ENCODE results near the gene MRGPRF.
"Not testable (repeated sequence)": the region's sequence is repeated elsewhere in the genome, so short reads cannot be mapped to it uniquely, and the experiment has no call there.

Gene MRGPRF

GRCh38 chr11:69002110-69002569, 10.9 kb downstream of the MRGPRF start:
- no peak for FAIRE-seq

DNA sequence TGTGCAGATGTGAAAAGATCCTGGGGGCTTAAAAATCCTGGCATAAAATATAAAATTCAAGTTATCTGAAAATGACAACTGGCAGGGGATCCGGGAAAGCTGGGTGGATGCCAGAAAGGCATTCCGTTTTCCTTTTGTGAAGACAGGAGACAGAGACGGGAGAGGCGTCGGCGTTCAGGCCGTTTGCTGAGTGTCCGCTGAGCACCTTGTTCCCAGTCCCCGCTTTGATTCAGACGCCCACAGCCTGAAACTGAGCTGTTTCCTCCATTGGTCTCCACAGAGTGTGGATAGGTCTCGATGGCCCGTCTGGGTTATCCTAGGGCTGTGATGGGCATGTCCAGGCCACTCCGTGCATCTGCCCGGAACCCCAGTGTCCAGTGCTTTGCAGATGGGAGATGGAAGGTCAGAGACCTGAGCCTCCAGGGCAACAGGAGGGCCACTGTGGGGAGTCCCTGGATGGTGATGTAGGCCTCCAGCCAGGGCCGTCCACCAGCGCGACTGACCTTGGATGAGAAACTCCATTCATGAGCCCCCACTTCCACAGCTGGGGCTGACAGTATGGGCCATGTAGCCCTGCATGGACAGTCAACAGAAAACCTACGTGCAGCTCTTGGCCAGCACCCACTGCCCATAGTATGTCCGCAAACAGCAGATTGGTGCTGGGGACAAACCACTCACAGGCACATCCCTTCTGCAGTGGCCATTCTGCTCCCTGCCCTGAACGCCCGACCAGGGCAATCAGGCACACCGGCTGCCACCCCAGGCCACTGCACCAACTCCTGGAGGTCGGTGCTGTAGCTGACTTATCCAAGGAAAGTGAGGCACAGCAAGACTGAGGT, 11.6 kb downstream of the MRGPRF start:
- FAIRE-seq: no peak

GRCh38 chr11:69000831-69001242, 12.2 kb downstream of the MRGPRF start:
- no peak for FAIRE-seq

- no peak for FAIRE-seq
Measured at GRCh38 chr11:69000391-69000790, 12.7 kb downstream of the MRGPRF start.

- FAIRE-seq: not testable (repeated sequence)
Measured at GRCh38 chr11:68999748-69000355, 13.2 kb downstream of the MRGPRF start.

DNA sequence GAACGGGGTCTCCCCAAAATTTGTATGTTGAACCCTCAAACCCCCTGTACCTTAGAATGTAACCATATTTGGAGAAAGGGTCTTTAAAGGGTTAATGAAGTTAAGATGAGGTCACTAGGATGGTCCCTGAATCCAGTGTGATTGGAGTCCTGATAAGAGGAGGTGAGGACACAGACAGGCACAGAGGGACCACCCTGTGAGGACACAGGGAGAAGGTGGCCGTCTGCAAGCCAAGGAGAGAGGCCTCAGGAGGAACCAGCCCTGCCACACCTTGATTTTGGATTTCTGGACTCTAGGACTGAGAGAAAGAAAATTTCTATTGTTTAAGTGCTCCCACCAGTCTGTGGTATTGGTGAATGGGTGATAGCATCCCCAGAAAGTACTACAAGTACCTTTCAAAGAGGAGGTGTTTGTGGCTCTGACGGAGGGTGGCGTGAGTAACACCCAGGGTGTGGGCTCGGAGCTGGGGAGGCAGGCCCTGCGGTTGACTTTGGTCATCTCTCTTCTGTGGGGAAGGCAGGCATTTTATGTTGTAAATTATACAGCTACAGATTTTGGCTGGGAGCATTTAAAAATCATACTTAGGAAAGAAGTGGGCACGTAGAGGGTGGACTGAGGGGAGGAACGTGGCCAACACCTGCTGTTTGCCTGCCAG, 13.8 kb downstream of the MRGPRF start:
- no peak for FAIRE-seq

GRCh38 chr11:68998390-68998911, 14.6 kb downstream of the MRGPRF start:
- FAIRE-seq: no peak

GRCh38 chr11:68997995-68998348, 15.1 kb downstream of the MRGPRF start:
- no peak for FAIRE-seq

GRCh38 chr11:68997124-68997994, 15.7 kb downstream of the MRGPRF start:
- no peak for FAIRE-seq

DNA sequence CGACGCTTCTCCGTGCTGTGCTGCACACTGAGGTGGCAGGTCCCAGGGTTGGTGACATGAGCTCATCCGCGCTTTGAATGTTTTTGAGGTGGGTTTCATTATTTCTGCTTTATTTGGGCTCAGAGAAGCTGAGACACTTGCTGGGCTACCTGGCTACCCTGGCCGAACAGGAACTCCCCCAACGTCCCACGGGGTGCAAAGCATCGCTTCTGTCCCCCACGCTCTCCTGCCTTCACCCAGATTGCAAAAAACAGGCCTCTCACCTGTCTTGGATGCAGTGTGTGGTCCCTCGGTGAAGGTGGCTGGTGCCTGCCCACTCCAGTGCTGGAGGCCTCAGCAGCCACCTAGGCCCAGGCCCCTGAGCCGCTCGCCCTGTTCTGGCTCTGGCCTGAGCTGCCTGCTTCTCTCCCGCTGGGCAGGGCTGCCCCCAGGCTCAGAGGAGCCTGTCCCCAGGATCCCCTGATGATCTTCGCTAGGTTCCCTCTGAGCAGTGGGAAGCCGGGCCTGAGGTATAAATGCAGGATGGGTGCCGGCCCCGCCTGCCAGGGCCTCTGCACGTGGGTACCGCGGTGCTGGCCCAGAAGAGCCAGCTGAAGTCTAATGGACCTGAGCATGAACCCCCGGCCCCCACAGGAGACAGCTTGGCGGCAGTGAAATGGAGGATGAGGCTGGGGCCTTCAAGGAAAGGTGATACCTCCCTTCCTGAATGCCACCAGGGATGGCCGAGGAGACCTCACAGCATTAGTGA, 16.5 kb downstream of the MRGPRF start:
- FAIRE-seq: no peak

- no peak for FAIRE-seq
Measured at GRCh38 chr11:68994894-68995285, 18.2 kb downstream of the MRGPRF start.

GRCh38 chr11:68994161-68994893, 18.7 kb downstream of the MRGPRF start:
- no peak for FAIRE-seq

DNA sequence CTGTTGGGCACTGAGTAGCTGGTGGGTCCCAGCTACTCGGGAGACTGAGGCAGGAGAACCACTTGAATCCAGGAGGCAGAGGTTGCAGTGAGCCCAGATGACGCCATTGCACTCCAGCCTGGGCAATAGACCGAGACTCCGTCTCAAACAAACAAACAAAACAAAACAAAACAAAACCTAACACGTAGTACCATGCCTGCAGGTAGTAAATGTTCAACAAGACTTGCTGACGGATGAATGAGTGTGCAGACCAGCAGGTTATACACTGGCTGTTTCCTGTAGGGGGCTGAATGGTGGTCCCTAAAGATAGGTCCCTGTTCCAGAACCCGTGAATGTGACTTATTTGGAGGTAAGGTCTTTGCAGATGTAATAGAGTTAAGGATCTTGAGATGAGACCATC, 19.5 kb downstream of the MRGPRF start:
- FAIRE-seq: no peak

- FAIRE-seq: no peak
Measured at GRCh38 chr11:68992743-68993255, 20.2 kb downstream of the MRGPRF start.

DNA sequence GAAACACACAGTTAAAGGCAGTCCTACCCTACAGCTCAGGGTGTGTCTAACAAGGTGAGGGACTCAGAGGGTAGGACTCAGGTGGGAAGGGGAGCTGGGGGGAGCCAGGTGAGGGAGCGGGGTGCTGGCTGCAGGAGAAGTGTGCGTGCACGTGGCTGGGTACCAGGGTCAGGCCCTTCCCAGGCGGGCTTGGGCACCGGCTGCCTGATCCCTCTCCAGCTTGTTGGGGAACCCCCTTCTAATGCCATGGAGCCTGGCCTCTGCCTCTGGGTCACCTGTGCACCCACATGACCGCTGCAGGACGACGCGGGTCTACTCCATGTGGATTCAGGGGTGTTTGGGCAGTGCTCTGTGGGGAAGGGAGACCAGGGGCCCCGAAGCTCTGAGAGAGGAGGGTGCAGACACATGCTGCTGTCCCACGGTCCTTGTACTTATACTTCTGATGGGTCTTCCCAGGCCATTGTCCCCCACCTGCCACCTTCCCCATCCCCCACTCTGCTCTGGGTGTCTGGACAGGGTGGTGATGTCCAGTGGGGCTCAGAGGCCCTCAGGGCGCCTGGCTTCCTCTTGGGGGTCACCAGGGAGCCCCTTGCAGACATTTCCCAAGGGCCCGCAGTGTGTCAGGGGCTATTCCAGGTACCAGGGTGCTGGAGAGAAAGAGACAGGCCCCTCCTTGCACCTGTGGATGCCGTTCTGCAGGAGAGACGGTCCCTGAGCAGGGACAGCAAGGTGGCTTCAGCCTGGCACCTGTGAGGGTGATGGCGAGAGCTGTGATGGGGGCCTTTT, 21.9 kb downstream of the MRGPRF start:
- no peak for FAIRE-seq

- no peak for FAIRE-seq
Measured at GRCh38 chr11:68989936-68990606, 23.0 kb downstream of the MRGPRF start.

DNA sequence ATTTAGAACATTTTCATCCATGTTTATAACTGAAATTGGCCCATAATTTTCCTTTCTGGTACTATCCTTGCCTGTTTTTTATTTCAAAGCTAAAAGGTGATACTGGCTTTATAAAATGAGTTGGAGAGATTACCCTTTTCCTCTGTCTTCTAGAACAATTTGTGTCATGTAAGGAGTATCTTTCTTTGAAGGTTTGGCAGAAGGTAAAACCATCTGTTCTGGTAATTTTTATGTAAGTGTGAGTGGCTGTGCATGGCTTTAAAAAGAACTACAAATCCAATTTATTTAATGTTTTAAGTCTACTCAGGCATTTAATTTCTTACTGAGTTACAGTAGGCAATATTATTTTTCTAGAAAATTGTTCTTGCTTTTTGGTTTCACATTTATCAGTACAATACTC, 24.6 kb downstream of the MRGPRF start:
- no peak for FAIRE-seq

- no peak for FAIRE-seq
Measured at GRCh38 chr11:68987211-68987610, 25.8 kb downstream of the MRGPRF start.

DNA sequence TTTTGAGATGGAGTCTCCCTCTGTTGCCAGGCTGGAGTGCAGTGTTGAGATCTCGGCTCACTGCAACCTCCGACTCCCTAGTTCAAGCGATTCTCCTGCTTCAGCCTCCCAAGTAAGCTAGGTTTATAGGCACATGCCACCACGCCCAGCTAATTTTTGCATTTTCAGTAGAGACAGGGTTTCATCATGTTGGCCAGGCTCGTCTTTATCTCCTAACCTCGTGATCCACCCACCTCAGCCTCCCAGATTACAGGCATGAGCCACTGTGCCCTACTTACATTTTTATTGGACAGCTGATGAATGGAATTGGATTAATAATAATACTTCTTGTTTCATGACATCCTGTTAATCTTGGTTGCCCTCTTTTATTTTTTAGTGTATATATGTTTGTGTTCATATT, 29.2 kb downstream of the MRGPRF start:
- no peak for FAIRE-seq

GRCh38 chr11:68982134-68982533, 30.9 kb downstream of the MRGPRF start:
- no peak for FAIRE-seq
